ENCODE results near the gene UBE2H.

The UBE2H gene

DNA sequence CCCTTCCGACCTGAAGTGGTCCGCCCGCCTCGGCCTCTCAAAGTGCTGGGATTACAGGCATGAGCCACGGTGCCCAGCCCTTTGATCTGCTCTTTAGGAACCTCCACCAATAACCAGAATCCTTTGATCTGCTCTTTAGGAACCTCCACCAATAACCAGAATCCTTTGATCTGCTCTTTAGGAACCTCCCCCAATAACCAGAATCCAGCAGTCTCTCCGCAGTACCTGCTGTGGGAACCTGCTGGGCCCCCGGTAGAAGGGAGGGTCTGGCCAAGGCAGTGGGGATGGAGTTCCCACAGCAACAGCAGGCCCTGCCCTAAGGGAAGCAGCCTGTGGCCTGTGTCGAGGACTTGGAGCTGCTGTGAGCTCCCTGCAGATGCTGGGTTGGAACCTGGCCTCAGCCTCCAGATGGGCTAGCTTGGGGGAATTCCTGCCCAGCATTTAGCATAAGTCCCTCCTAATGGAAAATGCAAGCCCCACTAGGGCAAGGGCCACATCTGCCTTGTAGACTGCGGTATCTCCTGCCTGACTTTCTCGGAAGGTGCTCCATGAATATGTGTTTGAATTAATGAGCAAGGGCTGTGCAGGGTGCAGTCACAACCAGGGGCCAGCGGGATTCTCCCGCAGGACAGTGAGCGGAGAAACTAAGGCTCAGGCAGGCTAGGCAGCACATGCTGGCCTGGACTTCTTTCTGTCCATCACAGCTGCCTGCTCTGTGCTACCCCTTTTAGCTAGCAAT, 165.8 kb downstream of the UBE2H start:
- DNase-seq: no peak

DNA sequence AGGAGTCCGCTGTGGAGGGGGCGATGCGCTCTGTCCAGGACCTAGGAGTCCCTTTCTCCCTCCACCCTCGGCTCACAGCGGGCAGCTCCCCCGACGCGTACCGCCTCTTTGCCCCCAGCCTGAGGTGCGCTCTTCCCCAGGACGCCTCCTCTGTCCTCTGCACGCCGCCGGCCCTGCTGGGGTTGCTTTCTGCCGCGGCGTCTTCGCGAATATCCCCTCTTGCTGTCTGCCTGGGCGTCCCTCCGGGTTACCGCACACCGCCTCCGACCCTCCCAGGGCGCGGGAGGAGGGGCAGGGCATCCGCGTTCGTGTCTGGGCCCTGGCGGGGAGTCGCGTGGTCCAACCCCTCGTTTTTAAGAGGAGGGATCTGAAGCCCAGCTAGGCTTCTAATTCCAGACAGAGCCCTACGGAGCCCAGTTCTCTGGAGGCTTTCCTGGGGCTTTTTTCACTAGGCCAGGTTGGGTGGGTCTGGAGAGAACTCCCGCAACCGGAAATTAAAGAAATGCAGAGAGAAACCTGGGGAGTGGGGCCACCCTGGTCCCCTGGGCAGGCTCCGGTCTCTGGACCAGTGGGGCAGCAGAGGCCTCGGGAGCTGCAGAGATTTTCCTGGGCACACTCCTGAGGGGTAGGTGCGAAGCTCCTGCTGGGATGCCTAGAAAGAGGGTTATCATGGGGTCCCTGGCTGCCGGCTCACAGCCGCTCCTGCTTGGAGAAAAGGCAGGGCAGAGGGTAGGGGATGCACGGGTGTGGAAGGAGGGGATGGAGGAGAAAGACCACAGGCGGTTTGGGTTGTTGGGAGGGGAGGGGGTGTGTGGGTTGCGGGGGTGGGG, 166.9 kb downstream of the UBE2H start:
- H3K9me3 ChIP-seq (ENCODE audit: severe bottlenecking): no peaks in the 10 kb centered on the region
- 0 out of 2 replicates have a peak, but pooled peaks cover 4% of the 10 kb centered on the region for H3K36me3 ChIP-seq
- H3K4me3 ChIP-seq (ENCODE audit: low read depth, low read length): no peak overlapping the region
- H3K27ac ChIP-seq: no peak overlapping the region
- H3K27me3 ChIP-seq (ENCODE audit: insufficient read depth, low read depth, severe bottlenecking): no peaks in the 10 kb centered on the region
- TF ChIP-seq, protein P1, sequence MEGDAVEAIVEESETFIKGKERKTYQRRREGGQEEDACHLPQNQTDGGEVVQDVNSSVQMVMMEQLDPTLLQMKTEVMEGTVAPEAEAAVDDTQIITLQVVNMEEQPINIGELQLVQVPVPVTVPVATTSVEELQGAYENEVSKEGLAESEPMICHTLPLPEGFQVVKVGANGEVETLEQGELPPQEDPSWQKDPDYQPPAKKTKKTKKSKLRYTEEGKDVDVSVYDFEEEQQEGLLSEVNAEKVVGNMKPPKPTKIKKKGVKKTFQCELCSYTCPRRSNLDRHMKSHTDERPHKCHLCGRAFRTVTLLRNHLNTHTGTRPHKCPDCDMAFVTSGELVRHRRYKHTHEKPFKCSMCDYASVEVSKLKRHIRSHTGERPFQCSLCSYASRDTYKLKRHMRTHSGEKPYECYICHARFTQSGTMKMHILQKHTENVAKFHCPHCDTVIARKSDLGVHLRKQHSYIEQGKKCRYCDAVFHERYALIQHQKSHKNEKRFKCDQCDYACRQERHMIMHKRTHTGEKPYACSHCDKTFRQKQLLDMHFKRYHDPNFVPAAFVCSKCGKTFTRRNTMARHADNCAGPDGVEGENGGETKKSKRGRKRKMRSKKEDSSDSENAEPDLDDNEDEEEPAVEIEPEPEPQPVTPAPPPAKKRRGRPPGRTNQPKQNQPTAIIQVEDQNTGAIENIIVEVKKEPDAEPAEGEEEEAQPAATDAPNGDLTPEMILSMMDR (IDR thresholded peaks at IDR 0.05; ENCODE audit: low read depth, low read length): no peak
- DNase-seq: no peak

More for the DNA sequence above, 165.8 kb downstream of the UBE2H start:
- TF ChIP-seq, protein P1 (IDR thresholded peaks at IDR 0.05; ENCODE audit: low read depth, low read length): no peak
- Histone ChIP-seq H3K27ac (no peak overlapping the region), H3K36me3 (0 out of 2 replicates have a peak, but pooled peaks cover 4% of the 10 kb centered on the region), H3K4me3 (ENCODE audit: low read depth, low read length) (no peak overlapping the region), H3K27me3 (ENCODE audit: insufficient read depth, low read depth, severe bottlenecking) (no peaks in the 10 kb centered on the region), H3K9me3 (ENCODE audit: severe bottlenecking) (no peaks in the 10 kb centered on the region)

DNA sequence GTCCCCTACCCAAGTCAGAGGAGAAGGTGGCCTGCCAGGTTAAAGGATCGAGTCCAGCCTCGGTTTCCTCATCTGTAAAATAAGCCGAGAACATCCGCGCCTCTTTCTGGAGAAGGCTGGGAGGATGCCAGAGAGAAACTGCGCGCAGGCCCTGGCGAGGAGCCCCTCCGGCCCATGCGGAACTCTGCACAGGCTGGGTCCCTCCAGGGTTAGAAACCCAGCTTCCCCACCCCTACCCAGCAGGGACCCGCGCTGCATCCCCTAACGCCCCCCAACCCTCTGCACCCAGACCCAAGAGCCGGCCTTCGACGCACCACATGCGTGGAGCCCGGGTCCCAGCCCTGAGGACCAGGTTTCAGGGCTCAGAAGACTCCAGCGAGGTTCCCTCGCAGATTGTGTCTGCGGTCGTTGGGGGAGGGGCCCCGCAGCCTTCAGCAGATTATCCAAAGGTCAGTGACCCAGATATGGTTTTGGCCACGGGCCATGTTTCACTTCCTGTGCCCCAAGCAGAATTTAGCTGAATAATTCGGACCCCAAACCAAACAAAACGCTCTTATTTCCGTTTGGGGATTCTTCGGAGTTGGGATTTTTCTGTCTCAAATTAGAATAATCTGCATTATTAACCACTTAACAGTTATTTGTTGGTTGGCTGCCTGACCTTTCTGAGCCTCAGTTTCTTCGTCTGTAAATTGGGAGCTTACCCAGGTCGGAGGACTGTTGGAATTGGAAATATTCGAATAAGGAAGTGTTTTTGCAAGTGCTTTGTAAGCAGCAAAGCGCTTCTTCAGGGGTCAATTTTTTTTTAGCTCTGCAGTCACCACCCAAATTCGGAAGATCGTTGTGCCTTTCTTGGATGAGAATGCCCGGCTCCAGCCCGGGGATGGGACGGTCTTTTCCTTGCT, 167.7 kb downstream of the UBE2H start:
- DNase-seq: no peak
- Histone ChIP-seq H3K27ac (no peak overlapping the region), H3K9me3 (ENCODE audit: severe bottlenecking) (no peaks in the 10 kb centered on the region), H3K36me3 (0 out of 2 replicates have a peak, but pooled peaks cover 4% of the 10 kb centered on the region), H3K27me3 (ENCODE audit: insufficient read depth, low read depth, severe bottlenecking) (no peaks in the 10 kb centered on the region), H3K4me3 (ENCODE audit: low read depth, low read length) (no peak overlapping the region)
- TF ChIP-seq, protein P1 (IDR thresholded peaks at IDR 0.05; ENCODE audit: low read depth, low read length): no peak

DNA sequence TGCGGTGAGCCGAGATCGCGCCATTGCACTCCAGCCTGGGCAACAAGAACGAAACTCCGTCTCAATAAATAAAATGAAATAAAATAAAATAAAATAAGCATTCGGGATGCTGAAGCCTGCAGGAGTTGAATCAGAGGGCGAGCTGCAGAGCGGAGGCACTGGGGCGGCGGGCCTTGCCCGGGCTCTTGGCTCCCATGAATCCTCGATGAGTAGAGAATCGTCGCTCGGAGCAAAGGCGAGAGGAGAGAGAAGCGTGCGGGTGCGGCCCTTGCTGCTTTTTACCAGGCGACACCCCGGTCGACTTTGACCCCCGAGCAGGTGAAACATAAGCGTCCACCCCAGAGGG, 168.3 kb downstream of the UBE2H start:
- TF ChIP-seq, protein P1 (IDR thresholded peaks at IDR 0.05; ENCODE audit: low read depth, low read length): no peak
- peaks cover 9% of the 10 kb centered on the region for H3K36me3 ChIP-seq
- H3K27ac ChIP-seq: no peak overlapping the region
- no peaks in the 10 kb centered on the region for H3K27me3 ChIP-seq (ENCODE audit: insufficient read depth, low read depth, severe bottlenecking)
- H3K4me3 ChIP-seq (ENCODE audit: low read depth, low read length): no peak overlapping the region
- H3K9me3 ChIP-seq (ENCODE audit: severe bottlenecking): no peaks in the 10 kb centered on the region
- DNase-seq: no peak

DNA sequence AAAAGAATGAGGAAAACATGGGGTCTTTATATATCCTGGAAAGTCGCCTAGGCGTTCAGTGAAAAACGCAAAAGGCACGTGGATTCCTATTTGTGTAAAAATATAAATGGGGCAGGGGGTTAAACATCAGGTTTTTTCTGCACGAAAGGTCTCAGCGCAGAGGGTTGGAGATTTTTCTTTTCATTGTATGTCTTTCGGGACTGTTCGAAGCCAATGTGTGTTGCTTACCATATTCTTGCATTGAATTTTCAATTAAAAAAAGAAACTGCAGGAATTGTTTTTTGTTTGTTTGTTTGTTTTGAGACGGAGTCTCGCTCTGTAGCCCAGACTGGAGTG, 169.2 kb downstream of the UBE2H start:
- Histone ChIP-seq H3K4me3 (ENCODE audit: low read depth, low read length) (no peak overlapping the region), H3K9me3 (ENCODE audit: severe bottlenecking) (no peaks in the 10 kb centered on the region), H3K27ac (no peak overlapping the region), H3K27me3 (ENCODE audit: insufficient read depth, low read depth, severe bottlenecking) (no peaks in the 10 kb centered on the region), H3K36me3 (peaks cover 16% of the 10 kb centered on the region)
- DNase-seq: no peak
- TF ChIP-seq, protein P1 (IDR thresholded peaks at IDR 0.05; ENCODE audit: low read depth, low read length): no peak

All from WERI-Rb-1 (cell line).